Heart right ventricle (tissue), 16 donors: ENCODE measurements around the gene XYLT2. TPM values are rescaled to one million over a fixed set of nuclear protein-coding genes. Genes with fewer than 3 reads are reported as not detected.

ENCODE experiments used
- ATAC-seq, 8 donors: fragments of 200-7000 bp; cut with Tn5 transposase; one replicate each; pipeline ENCODE4 v1.9.1; 2020; ENCODE audit warnings: mild to moderate bottlenecking in 8 of 8, moderate library complexity in 8 of 8, moderate number of reproducible peaks in 1 of 8
- DNase-seq, 2 donors: peaks; one replicate each; pipeline ENCODE4 v3.0.0-alpha.2; 2020
- H3K27ac ChIP-seq, 10 donors: fragments of 200-600 bp; sonication (generic) in 2 of 10; one replicate each; pipeline versions ENCODE4 v1.5.0 to v1.8.0; 2020 to 2022; ENCODE audit warnings: mild to moderate bottlenecking in 3 of 10
- H3K27me3 ChIP-seq, 7 donors: fragments of 200-600 bp; one replicate each; pipeline ENCODE4 v1.8.0; 2021 to 2022; ENCODE audit warnings: mild to moderate bottlenecking in 2 of 7
- H3K36me3 ChIP-seq, 9 donors: fragments of 200-600 bp; sonication (generic) in 1 of 9; one replicate each; pipeline versions ENCODE4 v1.5.0 to v1.8.0; 2020 to 2022; ENCODE audit warnings: mild to moderate bottlenecking in 2 of 9
- H3K4me1 ChIP-seq, 9 donors: fragments of 200-600 bp; sonication (generic) in 1 of 9; one replicate each; pipeline versions ENCODE4 v1.5.0 to v1.8.0; 2020 to 2022; ENCODE audit warnings: mild to moderate bottlenecking in 4 of 9
- H3K4me3 ChIP-seq, 10 donors: fragments of 200-600 bp; sonication (generic) in 2 of 10; one replicate each; pipeline versions ENCODE4 v1.5.0 to v1.8.0; 2020 to 2022; ENCODE audit warnings: mild to moderate bottlenecking in 7 of 10, moderate library complexity in 2 of 10
- H3K9me3 ChIP-seq, 11 donors: fragments of 200-600 bp in 10 of 11; sonication (generic) in 2 of 11; one replicate each; pipeline versions ENCODE4 v1.5.0 to v1.8.0; 2013 to 2022; ENCODE audit warnings: mild to moderate bottlenecking in 2 of 11, control low read depth in 1 of 11, moderate library complexity in 1 of 11
- WGBS, 2 donors: extraction: QIAGEN DNeasy Blood & Tissue Kit; methylation state at CpG; one replicate each; pipeline ENCODE4 v1.1.7; 2013; ENCODE audit warnings: inconsistent platforms in 1 of 2; 5-methylcytosine and 5-hydroxymethylcytosine counted together
- intact Hi-C, 10 donors: fragments of 100-400 bp; cut with DNase I; formaldehyde crosslinking; loops; one replicate each; pipeline versions ENCODE4 v1.11.1 to v1.14.2; 2022
- polyA plus RNA-seq, 2 donors: library from polyadenylated mRNA; stranded (reverse); fragments of 200-250 nt; gene quantifications; one replicate each; pipeline ENCODE4 v1.2.3, GENCODE V29; 2013
- total RNA-seq, 10 donors: library from RNA; stranded (reverse); fragmentation: NEBNext Ultra II Directional in 3 of 10; extraction: Animal tissue kit (Norgen Biotek cat#: 25700) in 3 of 10; gene quantifications; one replicate each; pipeline versions ENCODE4 v1.2.1 to v1.2.4, GENCODE V29; 2021 to 2023
- TF ChIP-seq, protein P1 (sequence below), 9 donors: fragments of 200-600 bp; sonication (generic) in 2 of 9; IDR thresholded peaks; one replicate each; pipeline versions ENCODE4 v1.5.0 to v1.8.0; 2021 to 2022; ENCODE audit warnings: antibody characterized with exemption in 9 of 9, mild to moderate bottlenecking in 5 of 9, moderate library complexity in 1 of 9
- donor health status: Arrhythmogenic right ventricular cardiomyopathy.
- donor health status: ischemic (EF 13 %, LVEDD 7.1; RV severe dilation, severe dysfunction).
- donor health status: healthy with polysubstance abuse.
- donor health status: DM: no; HTN: yes; CAD: no.
- donor health status: DM: no; HTN: no; CAD: no.
- donor health status: ischemic (EF 25% LVEDD 6.9; RV normal size, moderate dysfunction).
- donor health status: ischemic (EF 25% LVEDD 5.7; RV mildly dilated, moderate dysfunction).
- donor health status: healthy.
- donor health status: DM: yes; HTN: yes; CAD: no.
- donor health status: Ischemic cardiomyopathy.
- donor health status: ischemic (EF 35%, LVEDD 5.7; RV mildly dilated, moderate dysfunction).
- donor health status: nonischemic (EF 11% LVEDD 7.7; RV severe dilation, severe dysfunction).
- donor health status: DM: yes; HTN: yes; CAD: no.
- donor health status: PGD.
- donor health status: ischemic (EF 29% LVEDD 5.4; RV normal size, mild dysfunction).
- donor health status: nonischemic (EF 23%, LVEDD 6.1; RV moderate dilation, normal function).

XYLT2 gene
- total and polyA plus RNA-seq, 12 donors = 8.1 to 17.1 (median 11.9) TPM

DNA sequence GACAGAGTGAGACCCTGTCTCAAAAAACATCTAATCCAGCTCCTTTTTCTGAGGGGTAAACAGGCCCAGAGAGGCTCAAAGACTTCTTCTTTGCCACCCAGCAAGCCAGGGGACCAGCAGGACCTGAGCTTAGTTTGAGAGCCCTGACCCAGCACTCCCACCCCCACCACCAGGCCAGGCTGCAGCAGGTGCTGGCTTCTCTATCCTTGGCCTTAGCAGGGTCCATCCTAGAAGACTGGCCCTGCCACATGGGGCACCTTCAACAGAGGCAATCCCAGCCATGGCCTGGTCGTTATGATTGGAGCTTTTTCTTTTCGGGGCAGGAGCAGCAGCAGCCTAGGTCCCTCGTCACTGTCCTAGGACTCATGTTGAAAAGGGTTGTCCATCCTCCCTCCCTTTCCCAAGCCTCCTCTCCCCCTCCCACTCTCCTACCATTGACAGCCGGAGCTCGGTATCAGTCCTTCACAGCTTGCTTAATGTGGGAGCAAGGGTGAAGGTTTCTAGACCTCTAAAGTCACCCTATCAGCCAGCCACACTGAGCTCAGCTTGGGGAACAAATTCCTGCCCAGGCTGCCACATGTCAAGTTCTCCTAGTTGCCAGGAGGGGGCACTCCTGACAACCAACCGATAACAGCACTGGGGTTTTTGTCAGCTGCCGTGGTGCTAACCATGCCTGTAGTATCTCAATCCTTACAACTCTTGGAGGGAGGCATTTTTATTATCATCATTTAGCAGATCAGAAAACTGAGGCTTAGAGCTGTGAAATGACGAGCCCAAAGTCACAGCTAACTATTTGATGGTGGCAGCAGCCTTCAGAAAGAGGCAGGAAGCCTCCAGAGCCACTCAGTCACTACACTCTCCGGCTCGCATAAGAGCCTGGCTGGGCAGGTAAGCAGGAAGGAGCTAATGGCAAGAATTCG, 15.9 kb downstream of the XYLT2 start:
- TF ChIP-seq, protein P1, sequence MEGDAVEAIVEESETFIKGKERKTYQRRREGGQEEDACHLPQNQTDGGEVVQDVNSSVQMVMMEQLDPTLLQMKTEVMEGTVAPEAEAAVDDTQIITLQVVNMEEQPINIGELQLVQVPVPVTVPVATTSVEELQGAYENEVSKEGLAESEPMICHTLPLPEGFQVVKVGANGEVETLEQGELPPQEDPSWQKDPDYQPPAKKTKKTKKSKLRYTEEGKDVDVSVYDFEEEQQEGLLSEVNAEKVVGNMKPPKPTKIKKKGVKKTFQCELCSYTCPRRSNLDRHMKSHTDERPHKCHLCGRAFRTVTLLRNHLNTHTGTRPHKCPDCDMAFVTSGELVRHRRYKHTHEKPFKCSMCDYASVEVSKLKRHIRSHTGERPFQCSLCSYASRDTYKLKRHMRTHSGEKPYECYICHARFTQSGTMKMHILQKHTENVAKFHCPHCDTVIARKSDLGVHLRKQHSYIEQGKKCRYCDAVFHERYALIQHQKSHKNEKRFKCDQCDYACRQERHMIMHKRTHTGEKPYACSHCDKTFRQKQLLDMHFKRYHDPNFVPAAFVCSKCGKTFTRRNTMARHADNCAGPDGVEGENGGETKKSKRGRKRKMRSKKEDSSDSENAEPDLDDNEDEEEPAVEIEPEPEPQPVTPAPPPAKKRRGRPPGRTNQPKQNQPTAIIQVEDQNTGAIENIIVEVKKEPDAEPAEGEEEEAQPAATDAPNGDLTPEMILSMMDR (IDR thresholded peaks at IDR 0.05) = peak; percentile 51 to 77 (median 71)
- peak in 6 of 8 donors; percentile 40 to 72 (median 60) for ATAC-seq
- intact Hi-C loops = loop anchor here in 2 of 10 donors (10.0 kb wide), 2 partner anchors 103 to 113 kb away; partner anchors contain the start of genes CHAD (in 1 of the 2) and RSAD1 (in 1 of the 2)
- H3K27ac ChIP-seq = peak overlapping the region in 1 of 10 donors; percentile 26
- H3K27me3 ChIP-seq = no peaks in the 10 kb centered on the region
- 36 to 37% methylated on average over 11 of the region's 11 CpGs for WGBS, 2 donors
- H3K4me3 ChIP-seq = no peak overlapping the region
- no peaks in the 10 kb centered on the region for H3K9me3 ChIP-seq
- H3K36me3 ChIP-seq = peaks cover 0 to 69% (median 32%) of the 10 kb centered on the region in 9 donors
- H3K4me1 ChIP-seq = peaks cover 0 to 44% (median 10%) of the 10 kb centered on the region in 9 donors
- peak in 1 of 2 donors; percentile 47 for DNase-seq

DNA sequence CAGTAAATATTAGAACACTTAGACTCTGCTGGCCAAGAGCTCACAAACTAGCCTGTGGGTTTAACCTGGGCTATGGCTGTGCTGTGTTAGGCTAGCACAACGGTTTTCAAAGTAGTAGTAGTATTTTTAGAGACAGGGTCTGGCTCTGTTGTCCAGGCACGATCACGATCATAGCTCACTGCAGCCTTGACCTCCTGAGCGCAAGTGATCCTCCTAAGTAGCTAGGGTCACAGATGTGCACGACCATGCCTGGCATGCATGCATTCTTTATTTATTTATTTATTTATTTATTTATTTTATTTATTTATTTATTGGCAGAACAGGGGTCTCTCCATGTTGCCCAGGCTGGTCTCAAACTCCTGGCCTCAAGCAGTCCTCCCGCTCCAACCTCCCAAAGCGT, 16.7 kb downstream of the XYLT2 start:
- intact Hi-C loops = loop anchor here in 2 of 10 donors (10.0 kb wide), 2 partner anchors 102 to 112 kb away; partner anchors contain the start of genes CHAD (in 1 of the 2) and RSAD1 (in 1 of the 2)
- DNase-seq (no peak), ATAC-seq (no peak)
- Histone ChIP-seq H3K9me3 (no peaks in the 10 kb centered on the region), H3K4me1 (peaks cover 0 to 44% (median 10%) of the 10 kb centered on the region in 9 donors), H3K36me3 (peaks cover 0 to 69% (median 37%) of the 10 kb centered on the region in 9 donors), H3K27me3 (no peaks in the 10 kb centered on the region), H3K27ac (peak overlapping the region in 1 of 10 donors; percentile 26), H3K4me3 (no peak overlapping the region)
- TF ChIP-seq, protein P1 (IDR thresholded peaks at IDR 0.05) = no peak
- 72 to 78% methylated on average over 7 of the region's 7 CpGs for WGBS, 2 donors

DNA sequence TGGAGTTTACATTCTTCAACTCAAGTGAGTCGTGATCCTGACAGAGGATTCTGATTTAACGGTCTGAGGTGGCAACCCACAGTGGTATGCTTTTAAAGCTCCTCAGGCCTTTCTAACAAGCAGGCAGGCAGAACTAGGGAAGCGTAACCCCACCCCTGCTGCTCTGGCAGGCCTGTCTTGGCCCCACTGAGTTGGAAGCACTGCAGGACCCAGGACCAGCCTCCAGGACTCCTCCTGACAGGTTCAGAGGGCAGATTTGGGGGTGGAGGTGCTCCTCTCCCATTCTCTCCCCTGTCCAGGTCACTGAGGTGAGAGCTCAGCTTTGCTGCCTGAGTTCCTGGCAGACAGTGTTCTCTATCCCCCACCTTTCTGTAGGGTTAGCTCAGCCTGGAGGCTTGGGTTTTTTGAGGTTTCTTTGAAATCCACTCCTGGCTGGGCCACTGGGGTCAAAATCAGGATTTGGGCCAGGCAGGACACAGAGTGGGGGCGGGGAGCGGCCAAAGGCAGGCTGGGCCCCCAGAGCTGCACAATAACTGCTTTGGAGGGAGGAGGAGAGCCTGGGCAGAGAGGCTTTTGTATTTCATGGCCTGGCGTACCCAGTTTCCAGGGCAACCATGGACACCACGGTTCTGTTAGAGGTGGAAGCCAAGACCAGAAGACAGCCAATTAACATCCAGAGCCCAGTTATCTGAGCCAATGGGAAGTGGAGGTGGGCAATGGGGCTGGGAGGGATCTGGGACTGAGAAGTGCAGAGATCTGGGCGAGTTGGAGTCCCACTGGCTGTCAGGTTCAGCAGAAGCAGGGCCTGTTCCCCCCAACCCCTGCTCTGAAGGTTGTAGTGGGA, 17.5 kb downstream of the XYLT2 start:
- WGBS, 2 donors = 60 to 64% methylated on average over 8 of the region's 8 CpGs
- H3K27ac ChIP-seq = no peak overlapping the region
- peaks cover 0 to 69% (median 39%) of the 10 kb centered on the region in 9 donors for H3K36me3 ChIP-seq
- no peaks in the 10 kb centered on the region for H3K27me3 ChIP-seq
- TF ChIP-seq, protein P1 (IDR thresholded peaks at IDR 0.05) = no peak
- no peak for DNase-seq
- ATAC-seq = peak in 2 of 8 donors; percentile 2 to 3
- H3K9me3 ChIP-seq = no peaks in the 10 kb centered on the region
- intact Hi-C loops = loop anchor here in 2 of 10 donors (10.0 kb wide), 2 partner anchors 101 to 111 kb away; partner anchors contain the start of genes CHAD (in 1 of the 2) and RSAD1 (in 1 of the 2)
- H3K4me1 ChIP-seq = peaks cover 0 to 44% (median 10%) of the 10 kb centered on the region in 9 donors
- no peak overlapping the region for H3K4me3 ChIP-seq
